ENCODE data around the gene CADM1. TPM values are rescaled to one million over a fixed set of nuclear protein-coding genes. Genes with fewer than 3 reads are reported as not detected.

CADM1 gene
- polyA plus RNA-seq, 1 experiment = 31.8 TPM

GRCh38 chr11:115182282-115182955, 321.8 kb downstream of the CADM1 start:
- no peaks in the 10 kb centered on the region for H3K27me3 ChIP-seq (ENCODE audit: control insufficient read depth, insufficient read depth, low read length)
- TF ChIP-seq CTCF (IDR thresholded peaks at IDR 0.05; ENCODE audit: insufficient read depth, low read depth, low read length) = no peak
- ChIA-PET POLR2A (no interaction called here), CTCF (interaction anchor here (5.3 kb wide), 1 partner anchor 12 kb away, joined by 23 read pairs; no protein-coding TSS in a partner anchor)
- DNase-seq (ENCODE audit: low read depth) = no peak
- H3K4me3 ChIP-seq (ENCODE audit: low read depth, low read length) = no peak overlapping the region
- H3K36me3 ChIP-seq (ENCODE audit: control insufficient read depth, insufficient read depth, low read length) = no peaks in the 10 kb centered on the region

GRCh38 chr11:115181538-115181937, 322.7 kb downstream of the CADM1 start:
- POLR2A ChIA-PET = no interaction called here
- no peaks in the 10 kb centered on the region for H3K36me3 ChIP-seq (ENCODE audit: control insufficient read depth, insufficient read depth, low read length)
- no peak overlapping the region for H3K4me3 ChIP-seq (ENCODE audit: low read depth, low read length)
- DNase-seq (ENCODE audit: low read depth) = no peak
- no peak for TF ChIP-seq CTCF (IDR thresholded peaks at IDR 0.05; ENCODE audit: insufficient read depth, low read depth, low read length)
- H3K27me3 ChIP-seq (ENCODE audit: control insufficient read depth, insufficient read depth, low read length) = no peaks in the 10 kb centered on the region
- CTCF ChIA-PET = interaction anchor here (5.3 kb wide), 1 partner anchor 11 kb away, joined by 23 read pairs; no protein-coding TSS in a partner anchor

- no peaks in the 10 kb centered on the region for H3K36me3 ChIP-seq (ENCODE audit: control insufficient read depth, insufficient read depth, low read length)
- no peak for TF ChIP-seq CTCF (IDR thresholded peaks at IDR 0.05; ENCODE audit: insufficient read depth, low read depth, low read length)
- H3K4me3 ChIP-seq (ENCODE audit: low read depth, low read length) = no peak overlapping the region
- no peaks in the 10 kb centered on the region for H3K27me3 ChIP-seq (ENCODE audit: control insufficient read depth, insufficient read depth, low read length)
- ChIA-PET POLR2A (no interaction called here), CTCF (interaction anchor here (5.3 kb wide), 1 partner anchor 10 kb away, joined by 23 read pairs; no protein-coding TSS in a partner anchor)
- no peak for DNase-seq (ENCODE audit: low read depth)
Measured at GRCh38 chr11:115180272-115180671, 323.9 kb downstream of the CADM1 start.

GRCh38 chr11:115179636-115180035, 324.6 kb downstream of the CADM1 start:
- ChIA-PET POLR2A (no interaction called here), CTCF (interaction anchor here (5.3 kb wide), 1 partner anchor 9 kb away, joined by 23 read pairs; no protein-coding TSS in a partner anchor)
- TF ChIP-seq CTCF (IDR thresholded peaks at IDR 0.05; ENCODE audit: insufficient read depth, low read depth, low read length) = no peak
- no peak for DNase-seq (ENCODE audit: low read depth)
- Histone ChIP-seq H3K36me3 (ENCODE audit: control insufficient read depth, insufficient read depth, low read length) (no peaks in the 10 kb centered on the region), H3K27me3 (ENCODE audit: control insufficient read depth, insufficient read depth, low read length) (no peaks in the 10 kb centered on the region), H3K4me3 (ENCODE audit: low read depth, low read length) (no peak overlapping the region)

- H3K36me3 ChIP-seq (ENCODE audit: control insufficient read depth, insufficient read depth, low read length) = no peaks in the 10 kb centered on the region
- no peak overlapping the region for H3K4me3 ChIP-seq (ENCODE audit: low read depth, low read length)
- DNase-seq (ENCODE audit: low read depth) = no peak
- CTCF ChIA-PET = interaction anchor here (0.8 to 5.3 kb wide), 2 partner anchors 8 to 11 kb away, joined by 3 to 23 read pairs; no protein-coding TSS in a partner anchor
- no peak for TF ChIP-seq CTCF (IDR thresholded peaks at IDR 0.05; ENCODE audit: insufficient read depth, low read depth, low read length)
- POLR2A ChIA-PET = no interaction called here
- H3K27me3 ChIP-seq (ENCODE audit: control insufficient read depth, insufficient read depth, low read length) = no peaks in the 10 kb centered on the region
Measured at GRCh38 chr11:115178705-115179104, 325.5 kb downstream of the CADM1 start.

Data from BJ (cell line).